GM19455 (cell line): ENCODE data around the gene CCND1.

ENCODE experiments used
- ATAC-seq: cut with Tn5 transposase; IDR thresholded peaks from one replicate; pipeline ENCODE4 v1.9.1; 2021; ENCODE audit not compliant: unreplicated experiment

CCND1 gene

GRCh38 chr11:69651834-69652620 lies 11.1 kb downstream of the CCND1 start:
- ATAC-seq = no peak

GRCh38 chr11:69652999-69653398 lies 12.0 kb downstream of the CCND1 start:
- no peak for ATAC-seq

DNA sequence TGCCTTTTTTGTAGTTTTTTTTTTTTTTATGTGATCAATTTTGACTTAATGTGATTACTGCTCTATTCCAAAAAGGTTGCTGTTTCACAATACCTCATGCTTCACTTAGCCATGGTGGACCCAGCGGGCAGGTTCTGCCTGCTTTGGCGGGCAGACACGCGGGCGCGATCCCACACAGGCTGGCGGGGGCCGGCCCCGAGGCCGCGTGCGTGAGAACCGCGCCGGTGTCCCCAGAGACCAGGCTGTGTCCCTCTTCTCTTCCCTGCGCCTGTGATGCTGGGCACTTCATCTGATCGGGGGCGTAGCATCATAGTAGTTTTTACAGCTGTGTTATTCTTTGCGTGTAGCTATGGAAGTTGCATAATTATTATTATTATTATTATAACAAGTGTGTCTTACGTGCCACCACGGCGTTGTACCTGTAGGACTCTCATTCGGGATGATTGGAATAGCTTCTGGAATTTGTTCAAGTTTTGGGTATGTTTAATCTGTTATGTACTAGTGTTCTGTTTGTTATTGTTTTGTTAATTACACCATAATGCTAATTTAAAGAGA lies 12.5 kb downstream of the CCND1 start:
- ATAC-seq = no peak

DNA sequence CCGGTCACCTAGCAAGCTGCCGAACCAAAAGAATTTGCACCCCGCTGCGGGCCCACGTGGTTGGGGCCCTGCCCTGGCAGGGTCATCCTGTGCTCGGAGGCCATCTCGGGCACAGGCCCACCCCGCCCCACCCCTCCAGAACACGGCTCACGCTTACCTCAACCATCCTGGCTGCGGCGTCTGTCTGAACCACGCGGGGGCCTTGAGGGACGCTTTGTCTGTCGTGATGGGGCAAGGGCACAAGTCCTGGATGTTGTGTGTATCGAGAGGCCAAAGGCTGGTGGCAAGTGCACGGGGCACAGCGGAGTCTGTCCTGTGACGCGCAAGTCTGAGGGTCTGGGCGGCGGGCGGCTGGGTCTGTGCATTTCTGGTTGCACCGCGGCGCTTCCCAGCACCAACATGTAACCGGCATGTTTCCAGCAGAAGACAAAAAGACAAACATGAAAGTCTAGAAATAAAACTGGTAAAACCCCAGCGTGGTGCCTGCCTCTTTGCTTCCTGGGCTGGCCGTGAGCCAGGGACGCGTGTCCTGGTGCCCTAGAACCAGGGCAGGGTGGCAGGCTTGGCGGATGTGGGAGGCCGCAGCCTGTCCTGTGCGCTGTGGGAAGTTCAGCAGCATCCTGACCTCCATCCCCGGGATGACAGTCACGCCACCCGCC lies 13.2 kb downstream of the CCND1 start:
- ATAC-seq = no peak

GRCh38 chr11:69654660-69655478 lies 13.9 kb downstream of the CCND1 start:
- no peak for ATAC-seq

GRCh38 chr11:69655479-69656428 lies 14.8 kb downstream of the CCND1 start:
- no peak for ATAC-seq

GRCh38 chr11:69656536-69657455 lies 15.8 kb downstream of the CCND1 start:
- ATAC-seq = no peak

GRCh38 chr11:69657456-69657910 lies 16.5 kb downstream of the CCND1 start:
- no peak for ATAC-seq

- ATAC-seq = no peak
Observed at GRCh38 chr11:69657911-69658625, 17.1 kb downstream of the CCND1 start.

DNA sequence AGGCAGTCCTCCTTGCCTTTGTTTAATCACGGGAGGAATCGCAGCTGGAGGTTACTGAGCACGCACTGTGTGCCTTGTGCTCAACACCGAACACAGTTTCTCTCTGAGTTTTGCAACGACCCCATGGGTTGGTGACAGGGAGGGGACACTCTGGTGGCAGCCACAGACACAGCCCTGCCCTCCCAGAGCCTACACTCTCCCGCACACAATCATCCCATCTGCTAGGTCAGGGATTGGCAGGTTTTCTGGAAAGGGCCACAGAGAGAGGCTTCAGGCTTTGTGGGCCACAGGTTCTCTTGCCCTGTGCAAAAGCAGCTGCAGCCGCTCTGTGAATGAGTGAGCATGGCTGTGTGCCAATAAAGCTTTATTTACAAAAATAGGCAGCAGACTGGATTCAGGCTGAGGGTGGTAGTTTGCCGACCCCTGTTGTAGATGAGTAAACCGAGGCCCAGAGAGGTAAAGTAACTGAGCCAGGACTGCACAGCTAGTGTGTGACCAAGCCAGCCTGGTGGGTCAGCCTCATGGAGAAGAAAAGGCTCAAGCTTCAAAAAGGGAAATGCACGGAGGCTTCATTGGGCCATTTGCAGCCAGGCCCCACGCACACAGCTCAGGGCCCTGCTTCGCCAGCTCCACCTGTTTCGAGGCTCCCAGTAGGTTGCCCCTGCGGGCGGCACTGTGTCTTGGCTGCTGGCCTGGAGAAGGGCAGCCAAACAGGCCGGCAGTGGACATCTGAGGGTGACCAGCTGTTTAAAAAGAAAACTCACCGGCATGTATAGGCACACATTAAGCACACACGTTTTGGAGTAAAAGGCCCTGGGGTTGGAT lies 17.9 kb downstream of the CCND1 start:
- no peak for ATAC-seq

DNA sequence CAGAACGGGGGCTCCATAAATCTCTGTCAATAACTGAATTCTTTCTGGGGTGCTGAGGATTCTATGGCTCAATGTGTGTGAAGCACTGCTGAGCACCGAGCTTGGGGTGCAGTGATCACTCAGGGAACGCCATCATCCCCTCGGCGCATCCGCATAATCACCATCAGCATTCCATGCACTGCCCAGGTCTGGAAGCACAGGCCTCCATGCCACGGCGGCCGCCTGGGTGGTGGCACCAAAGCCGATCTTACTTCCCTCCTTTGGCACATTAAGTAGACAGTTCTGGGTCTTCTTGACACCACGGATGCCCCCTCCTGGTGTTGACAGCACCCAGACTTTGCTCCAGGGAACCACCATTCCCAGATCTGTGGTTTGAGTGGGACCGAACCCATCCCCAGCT lies 18.6 kb downstream of the CCND1 start:
- no peak for ATAC-seq

DNA sequence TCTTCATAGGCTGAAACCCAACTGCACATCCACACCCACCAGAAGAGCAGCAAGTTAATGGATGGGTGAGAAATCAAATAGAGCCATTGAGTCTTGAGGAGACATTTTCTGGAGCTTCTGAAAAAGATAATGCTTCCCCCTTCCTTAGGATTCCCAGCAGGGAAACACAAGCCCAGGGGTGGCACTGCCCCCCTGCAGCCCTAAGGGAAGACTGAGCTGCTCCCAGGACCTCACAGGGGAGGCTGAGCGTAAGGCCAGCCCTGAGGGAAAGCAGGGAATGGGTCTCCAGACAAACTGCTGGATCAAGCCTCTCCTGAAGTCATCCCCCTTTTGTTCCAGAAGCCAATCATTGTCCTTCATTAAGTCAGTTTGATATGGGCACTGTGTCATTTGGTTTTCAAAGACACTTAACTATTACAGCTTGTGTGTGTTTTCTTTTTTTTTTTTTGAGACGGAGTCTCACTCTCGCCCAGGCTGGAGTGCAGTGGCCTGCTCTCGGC lies 19.1 kb downstream of the CCND1 start:
- no peak for ATAC-seq

DNA sequence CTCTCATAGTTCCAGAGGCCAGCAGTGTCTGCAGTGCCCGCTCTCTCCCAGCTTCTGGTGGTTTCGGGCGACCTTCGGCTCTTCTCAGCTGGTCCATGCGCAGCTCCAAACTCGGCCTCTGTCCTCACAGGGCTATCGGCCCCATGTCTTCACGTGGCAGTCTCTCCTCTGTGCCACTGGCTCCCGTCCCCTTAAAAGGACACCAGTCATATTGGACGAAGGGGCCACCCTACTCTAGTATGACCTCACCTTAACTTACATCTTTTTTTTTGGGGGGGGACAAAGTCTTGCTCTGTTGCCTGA lies 20.4 kb downstream of the CCND1 start:
- ATAC-seq = no peak

DNA sequence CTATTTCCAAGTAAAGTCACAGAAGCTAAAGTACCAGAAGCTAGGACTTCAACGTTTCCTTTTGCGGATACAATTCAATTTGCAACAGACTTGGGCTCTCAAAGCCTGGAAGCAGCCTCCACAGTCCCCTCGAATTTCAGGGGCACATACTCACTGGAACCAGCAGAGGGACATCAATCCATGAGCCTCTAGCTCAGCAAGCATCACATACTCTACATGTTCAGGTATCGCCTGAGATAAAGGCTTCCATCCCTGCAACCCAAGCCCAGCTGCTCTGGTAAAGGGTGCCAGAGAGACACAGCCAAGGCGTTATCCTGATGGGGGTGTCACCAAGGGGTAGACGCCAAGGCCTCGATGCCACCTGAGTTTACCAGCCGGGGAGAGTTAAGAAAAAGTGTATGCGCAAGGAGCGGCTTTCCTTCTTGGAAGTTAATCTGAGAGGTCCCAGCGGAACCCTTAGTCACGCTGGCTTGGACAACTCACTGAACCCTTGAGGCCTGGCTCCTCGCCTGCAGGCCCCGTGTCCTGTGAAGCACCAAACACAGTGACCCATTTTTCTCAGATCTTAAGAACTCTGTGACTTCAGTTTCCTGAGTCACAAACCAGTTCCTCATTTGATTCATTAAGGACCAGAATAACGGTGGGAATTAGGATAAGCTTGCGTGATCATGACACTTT lies 21.2 kb downstream of the CCND1 start:
- ATAC-seq = no peak

DNA sequence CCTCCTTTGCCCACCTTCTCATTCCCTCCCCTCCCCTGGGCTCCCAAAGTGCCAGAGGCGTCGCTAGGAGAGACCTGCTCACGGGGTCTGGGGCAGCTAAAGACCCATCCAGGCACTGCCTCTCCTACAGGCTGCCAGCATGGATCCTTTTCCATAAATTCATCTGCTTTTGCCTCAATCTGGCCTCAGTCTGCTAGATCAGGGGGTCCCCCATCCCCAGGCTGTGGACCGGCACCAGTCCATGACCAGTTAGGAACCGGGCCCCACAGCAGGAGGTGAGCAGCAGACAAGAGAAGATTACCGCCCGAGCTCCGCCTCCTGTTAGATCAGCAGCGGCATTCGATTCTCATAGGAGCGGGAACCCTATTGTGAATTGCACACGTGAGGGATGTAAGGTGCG lies 21.9 kb downstream of the CCND1 start:
- no peak for ATAC-seq

DNA sequence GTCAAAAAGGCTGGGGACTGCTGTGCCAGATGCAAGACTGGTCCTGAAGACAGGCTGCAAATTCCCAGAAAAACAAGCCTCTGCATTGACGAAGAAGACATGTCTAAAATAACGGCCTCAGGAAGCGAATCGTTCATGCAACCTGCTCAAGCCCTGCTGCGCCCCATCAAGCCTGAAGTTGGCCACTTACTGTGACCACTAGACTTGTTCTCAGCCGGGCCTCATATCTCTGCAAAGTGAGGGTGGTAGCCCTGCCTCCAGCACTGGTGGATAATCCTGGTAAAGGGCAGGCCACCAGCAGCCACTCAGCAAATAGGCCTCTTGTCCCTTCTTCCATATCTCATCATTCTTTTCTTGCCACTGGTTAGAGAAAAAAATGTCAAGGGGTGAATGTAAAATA lies 22.4 kb downstream of the CCND1 start:
- no peak for ATAC-seq

DNA sequence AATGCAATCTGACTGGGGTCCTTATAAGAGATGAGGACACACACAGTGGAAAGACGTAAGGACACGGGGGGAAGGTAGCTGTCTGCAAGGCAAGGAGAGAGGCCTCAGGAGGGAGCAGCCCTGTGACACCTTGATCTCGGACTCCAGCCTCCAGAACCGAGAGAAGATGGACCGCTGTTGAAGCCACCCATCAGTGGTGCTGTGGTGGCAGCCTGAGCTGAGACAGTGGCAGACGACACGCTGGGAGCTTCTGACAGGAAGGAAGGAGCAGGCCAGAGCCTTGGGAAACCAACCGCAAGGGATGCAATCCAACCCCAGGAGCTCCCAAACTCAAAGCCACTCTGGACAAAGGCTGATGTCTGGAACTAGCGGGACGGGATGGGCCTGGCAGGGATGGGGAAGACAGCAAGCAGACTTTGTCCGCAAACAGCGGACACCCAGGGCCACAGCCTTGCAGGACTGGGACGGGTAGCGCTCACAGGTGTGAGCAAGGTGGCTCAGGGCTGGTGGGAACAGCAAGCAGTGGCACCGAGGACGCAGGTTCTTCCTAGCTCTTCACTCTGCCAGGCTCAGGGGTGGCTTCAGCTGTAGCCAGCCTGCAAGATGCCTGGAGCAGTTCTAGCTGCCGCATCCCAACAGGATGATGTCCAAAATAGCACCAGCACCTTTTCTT lies 23.3 kb downstream of the CCND1 start:
- no peak for ATAC-seq
